B cell (primary cell): ENCODE data around the gene TATDN2. TPM values are rescaled to one million over a fixed set of nuclear protein-coding genes. Genes with fewer than 3 reads are reported as not detected.

Experiments used
- ATAC-seq: fragments of 200-7000 bp; cut with Tn5 transposase; one replicate; pipeline ENCODE4 v1.10.0; 2021; ENCODE audit warnings: low read depth, mild to moderate bottlenecking, moderate number of reproducible peaks, moderate library complexity
- CTCF ChIA-PET: fragments of 350-600 bp; sonication (Branson Sonifier 250); formaldehyde crosslinking; loops from one replicate; lab custom pipeline; 2021; ENCODE audit warnings: antibody characterized with exemption, inconsistent platforms; lab: Charles Lee
- POLR2A ChIA-PET: fragments of 350-600 bp; sonication (Branson Sonifier 250); formaldehyde crosslinking; loops from one replicate; lab custom pipeline; 2021; ENCODE audit warnings: antibody characterized with exemption; lab: Charles Lee
- DNase-seq: peaks from one replicate; pipeline ENCODE4 v3.0.0; 2013
- H2AFZ ChIP-seq: 2 replicates; pipeline ENCODE4 v1.6.1; 2012; ENCODE audit warnings: mild to moderate bottlenecking, low read depth, low read length; ENCODE audit not compliant: insufficient read depth, poor library complexity, severe bottlenecking
- H3K27ac ChIP-seq, 2 donors: 1 replicate in 1 of 2; 2 replicates in 1 of 2; pipeline ENCODE4 v1.5.1; 2012 to 2013; ENCODE audit warnings: low read length in 2 of 2, mild to moderate bottlenecking in 2 of 2, moderate library complexity in 1 of 2
- H3K27me3 ChIP-seq, 4 experiments: fragments of 200-600 bp in 1 of 4; sonication (generic) in 1 of 4; replicated peaks in 1 of 4; 1 replicate in 2 of 4; 2 replicates in 2 of 4; pipeline versions ENCODE4 v1.6.1 to v1.7.0; 2013 to 2016; ENCODE audit warnings: low read length in 3 of 4, mild to moderate bottlenecking in 2 of 4, mixed read lengths in 1 of 4, moderate library complexity in 1 of 4; ENCODE audit not compliant: insufficient read depth in 4 of 4, control insufficient read depth in 3 of 4; ENCODE audit errors: control extremely low read depth in 1 of 4
- H3K36me3 ChIP-seq, 2 experiments: replicated peaks in 1 of 2; 1 replicate in 1 of 2; 2 replicates in 1 of 2; pipeline versions ENCODE4 v1.6.1 to v1.7.1; 2013; ENCODE audit warnings: low read length in 1 of 2; ENCODE audit not compliant: insufficient read depth in 2 of 2, control insufficient read depth in 1 of 2; ENCODE audit errors: control extremely low read depth in 1 of 2, extremely low read depth in 1 of 2
- H3K4me1 ChIP-seq, 2 donors: fragments of 200-600 bp in 1 of 2; sonication (generic) in 1 of 2; 1 replicate in 1 of 2; 2 replicates in 1 of 2; pipeline versions ENCODE4 v1.5.1 to v1.6.1; 2013 to 2017; ENCODE audit warnings: low read length in 2 of 2; ENCODE audit not compliant: control insufficient read depth in 2 of 2, insufficient read depth in 2 of 2
- H3K4me2 ChIP-seq: replicated peaks from 2 replicates; pipeline ENCODE3; 2012; ENCODE audit warnings: mild to moderate bottlenecking, low read depth, low read length; ENCODE audit not compliant: poor library complexity, severe bottlenecking
- H3K4me3 ChIP-seq, 5 experiments: fragments of 200-600 bp in 1 of 5; sonication (generic) in 1 of 5; 1 replicate in 3 of 5; 2 replicates in 2 of 5; pipeline versions ENCODE4 v1.5.1 to v1.7.0; 2011 to 2016; ENCODE audit warnings: low read length in 4 of 5, mild to moderate bottlenecking in 4 of 5, low read depth in 2 of 5, control low read depth in 1 of 5, moderate library complexity in 1 of 5; ENCODE audit not compliant: insufficient read depth in 1 of 5; ENCODE audit errors: control extremely low read depth in 1 of 5, extremely low read depth in 1 of 5
- H3K79me2 ChIP-seq: fragments of 200-600 bp; sonication (generic); one replicate; pipeline ENCODE4 v1.6.0; 2016; ENCODE audit warnings: low read length; ENCODE audit not compliant: control insufficient read depth, insufficient read depth
- H3K9ac ChIP-seq: fragments of 200-600 bp; sonication (generic); 2 replicates; pipeline ENCODE4 v1.6.1; 2017; ENCODE audit warnings: mild to moderate bottlenecking, low read length, moderate library complexity
- H3K9me3 ChIP-seq, 3 donors: one replicate each; pipeline versions ENCODE4 v1.6.1 to v1.7.1; 2013; ENCODE audit warnings: low read length in 2 of 3; ENCODE audit not compliant: control insufficient read depth in 2 of 3, insufficient read depth in 1 of 3; ENCODE audit errors: control extremely low read depth in 1 of 3
- H4K20me1 ChIP-seq: 2 replicates; pipeline ENCODE4 v1.6.0; 2012; ENCODE audit warnings: mild to moderate bottlenecking, low read length; ENCODE audit not compliant: insufficient read depth, control insufficient read depth, poor library complexity, severe bottlenecking
- H3K27ac Mint-ChIP-seq: one replicate; pipeline ENCODE4 v1.8.0; 2021; ENCODE audit warnings: mixed read lengths
- H3K27me3 Mint-ChIP-seq: one replicate; pipeline ENCODE4 v1.8.0; 2021; ENCODE audit warnings: mixed read lengths
- H3K4me1 Mint-ChIP-seq: one replicate; pipeline ENCODE4 v1.8.0; 2021; ENCODE audit warnings: mixed read lengths
- H3K4me3 Mint-ChIP-seq: one replicate; pipeline ENCODE4 v1.8.0; 2021; ENCODE audit warnings: mixed read lengths
- H3K9me3 Mint-ChIP-seq: one replicate; pipeline ENCODE4 v1.8.0; 2022; ENCODE audit warnings: mixed read lengths; ENCODE audit not compliant: insufficient read depth
- CTCF ChIP-seq: fragments of 200-600 bp; IDR thresholded peaks from one replicate; pipeline ENCODE4 v1.8.0; 2022; ENCODE audit warnings: antibody characterized with exemption, mild to moderate bottlenecking
- EZH2 ChIP-seq: IDR thresholded peaks from 2 replicates; pipeline ENCODE4 v1.6.1; 2012; ENCODE audit warnings: borderline replicate concordance, low read depth, mild to moderate bottlenecking, moderate library complexity, low read length; ENCODE audit not compliant: insufficient read depth, poor library complexity, severe bottlenecking
- WGBS: methylation state at CpG from one replicate; pipeline ENCODE4 v1.1.5; 2013; ENCODE audit warnings: missing lambda C conversion rate; ENCODE audit not compliant: insufficient coverage; 5-methylcytosine and 5-hydroxymethylcytosine counted together
- intact Hi-C: fragments of 100-400 bp; cut with micrococcal nuclease; formaldehyde crosslinking; loops from one replicate; pipeline ENCODE4 v1.10.0; 2022
- polyA plus RNA-seq: library from polyadenylated mRNA; depleted of rRNA; stranded (reverse); fragments of >200 nt; gene quantifications from 2 replicates; pipeline ENCODE4 v1.2.3, GENCODE V29; 2012
- total RNA-seq, 2 donors: library from RNA; stranded (reverse); fragments of 120-200 nt in 1 of 2; gene quantifications; 1 replicate in 1 of 2; 2 replicates in 1 of 2; pipeline versions ENCODE4 v1.2.3 to v1.2.4, GENCODE V29; 2013 to 2022

TATDN2 gene
- total and polyA plus RNA-seq, 2 donors (not counting 1 experiment from before 2014, with no cell fraction given) = 24.7 to 62.9 TPM

DNA sequence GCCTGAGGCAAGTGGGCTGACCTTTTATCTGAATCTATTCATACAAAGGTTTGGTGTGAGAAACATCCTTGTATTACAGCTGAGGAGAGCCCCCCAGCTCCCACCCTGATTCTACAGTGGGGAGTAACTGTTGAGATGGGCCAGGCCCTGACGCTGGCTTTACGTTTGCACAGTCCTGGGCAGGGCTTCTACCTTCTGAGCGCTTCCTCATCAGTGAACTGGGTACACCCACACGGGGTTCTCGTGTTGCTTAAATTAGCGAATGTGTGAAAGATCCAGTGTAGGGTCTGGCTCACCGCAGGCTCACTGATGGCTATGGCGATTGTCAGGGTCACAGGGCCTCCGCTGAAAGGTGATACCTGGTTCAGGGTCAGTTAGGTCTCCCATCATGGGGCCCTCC is 51.8 kb downstream of the TATDN2 start:
- intact Hi-C loops = no loop called here
- Histone ChIP-seq H3K79me2 (peaks cover 11% of the 10 kb centered on the region), H3K4me2 (peak overlapping the region; percentile 43), H2AFZ (no peak overlapping the region), H3K4me3 (no peak overlapping the region), H3K4me1 (peaks cover 11% of the 10 kb centered on the region in 2 donors), H3K36me3 (peaks cover 0 to 50% of the 10 kb centered on the region in 2 experiments), H4K20me1 (no peaks in the 10 kb centered on the region), H3K27ac (peak overlapping the region in 1 of 2 donors; percentile 76), H3K9me3 (no peaks in the 10 kb centered on the region), H3K9ac (no peak overlapping the region), H3K27me3 (no peaks in the 10 kb centered on the region)
- ChIA-PET CTCF (no interaction called here), POLR2A (no interaction called here)
- Mint-ChIP-seq H3K27ac (no peak overlapping the region), H3K9me3 (no peaks in the 10 kb centered on the region), H3K4me1 (peaks cover 10% of the 10 kb centered on the region), H3K27me3 (no peaks in the 10 kb centered on the region), H3K4me3 (no peak overlapping the region)
- WGBS = 96% methylated on average over 9 of the region's 9 CpGs
- TF ChIP-seq EZH2 = no peak
- TF ChIP-seq CTCF = no peak
- DNase-seq = no peak
- ATAC-seq = no peak

GRCh38 chr3:10303105-10303504 is 54.8 kb downstream of the TATDN2 start:
- Histone ChIP-seq H3K4me3 (no peak overlapping the region), H3K36me3 (peaks cover 0 to 64% of the 10 kb centered on the region in 2 experiments), H2AFZ (no peak overlapping the region), H4K20me1 (no peaks in the 10 kb centered on the region), H3K4me1 (peaks cover 11% of the 10 kb centered on the region in 2 donors), H3K4me2 (no peak overlapping the region), H3K9me3 (no peaks in the 10 kb centered on the region), H3K27ac (no peak overlapping the region), H3K27me3 (no peaks in the 10 kb centered on the region), H3K79me2 (peaks cover 11% of the 10 kb centered on the region), H3K9ac (no peak overlapping the region)
- intact Hi-C loops = no loop called here
- H3K4me1 Mint-ChIP-seq = peaks cover 9% of the 10 kb centered on the region
- no peak for TF ChIP-seq CTCF
- TF ChIP-seq EZH2 = no peak
- ChIA-PET CTCF (no interaction called here), POLR2A (no interaction called here)
- no peaks in the 10 kb centered on the region for H3K9me3 Mint-ChIP-seq
- H3K27me3 Mint-ChIP-seq = no peaks in the 10 kb centered on the region
- no peak overlapping the region for H3K27ac Mint-ChIP-seq
- DNase-seq (no peak), ATAC-seq (no peak)
- WGBS = 98% methylated on average over 5 of the region's 9 CpGs
- no peak overlapping the region for H3K4me3 Mint-ChIP-seq
